ENCODE data around the gene MZB1. TPM values are rescaled to one million over a fixed set of nuclear protein-coding genes. Genes with fewer than 3 reads are reported as not detected.
"Not testable (repeated sequence)": the region's sequence is repeated elsewhere in the genome, so short reads cannot be mapped to it uniquely, and the experiment has no call there.

MZB1 gene
- total RNA-seq, 2 donors from 2014 or later, result 39.9 to 55.2 TPM

DNA sequence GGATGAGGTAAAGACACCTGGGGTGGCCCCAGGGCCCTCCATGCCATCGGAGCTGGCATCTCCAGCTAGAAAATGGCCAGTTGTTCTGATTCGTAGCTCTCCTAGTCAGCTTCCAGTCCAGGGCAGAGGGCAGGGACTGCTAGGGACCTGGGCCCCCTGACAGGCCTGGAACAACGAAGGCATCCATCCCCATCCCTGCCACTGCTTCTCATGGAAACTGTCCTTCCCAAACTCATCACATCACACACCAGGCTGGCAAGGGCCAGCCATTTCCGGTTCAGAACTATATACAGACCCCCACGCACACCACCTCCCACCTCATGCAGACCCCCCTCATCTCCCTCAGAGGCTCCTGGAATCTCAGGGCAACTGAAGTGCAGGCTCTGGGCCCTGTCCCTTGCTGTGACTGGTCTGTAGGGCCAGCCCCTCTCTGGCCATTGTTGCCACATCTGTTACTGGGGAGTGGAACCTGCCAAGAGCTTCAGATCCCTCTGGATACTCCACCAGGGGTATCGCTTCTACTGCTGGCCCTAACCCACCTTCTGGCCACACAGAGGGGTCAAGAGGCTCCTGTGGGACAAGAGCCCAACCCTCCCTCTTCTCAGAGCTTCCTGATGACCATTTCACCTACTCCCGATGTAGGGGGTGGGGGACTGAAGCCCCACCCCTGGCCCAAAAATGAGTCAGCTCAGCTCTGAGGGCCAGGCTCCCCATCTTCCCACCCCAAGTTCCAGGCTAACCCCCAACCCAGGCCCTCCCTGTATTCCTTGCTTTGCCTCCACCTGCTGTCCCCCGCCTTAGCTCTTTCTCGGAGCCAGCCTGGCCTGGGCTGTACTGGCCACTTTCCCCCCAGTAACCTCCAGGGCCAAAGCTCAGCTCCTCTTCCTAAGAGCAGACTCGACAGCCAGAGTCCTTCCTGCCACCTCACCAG, 1.2 kb upstream of the MZB1 start:
- Mint-ChIP-seq H3K27me3 (no peaks in the 10 kb centered on the region), H3K4me1 (peaks cover 21% of the 10 kb centered on the region), H3K27ac (peak overlapping the region; percentile 99), H3K9me3 (no peaks in the 10 kb centered on the region), H3K36me3 (ENCODE audit: low read depth) (peaks cover 54% of the 10 kb centered on the region), H3K4me3 (peak overlapping the region; percentile 97)
- ATAC-seq (replicated peaks), result no peak

DNA sequence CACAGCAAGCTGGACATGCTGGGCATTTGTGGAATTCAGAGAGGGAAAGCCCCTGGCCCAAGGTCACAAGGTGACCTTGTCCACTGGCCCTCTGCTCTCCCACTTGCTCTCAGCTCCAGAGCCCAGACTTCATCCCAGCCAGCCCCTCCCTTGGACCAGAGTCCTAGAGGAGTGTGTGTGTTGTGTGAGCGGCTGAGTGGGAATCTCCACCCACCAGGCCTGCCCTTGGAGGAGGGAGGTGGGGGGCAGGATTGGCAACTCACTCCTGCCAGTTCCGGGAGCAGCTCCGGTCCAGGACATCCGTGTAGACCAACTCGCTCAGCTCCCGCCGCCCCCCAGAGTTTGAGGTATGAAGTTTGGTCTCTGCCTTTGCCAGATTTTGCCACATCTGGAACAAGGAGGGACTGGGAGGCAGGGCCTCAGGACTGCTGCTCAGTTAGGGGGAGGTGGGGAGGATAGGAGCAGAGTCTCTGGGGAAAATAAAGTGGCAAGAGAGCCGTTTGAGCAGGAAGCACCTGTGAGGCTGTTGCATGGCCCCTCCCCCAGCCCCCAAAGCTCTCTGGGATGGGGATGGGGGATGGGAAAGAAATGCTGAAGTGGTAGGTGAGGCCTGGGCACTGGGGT, 1.4 kb downstream of the MZB1 start:
- H3K9me3 Mint-ChIP-seq, result no peaks in the 10 kb centered on the region
- peaks cover 34% of the 10 kb centered on the region for H3K4me1 Mint-ChIP-seq
- H3K4me3 Mint-ChIP-seq, result peak overlapping the region; percentile 43
- H3K27me3 Mint-ChIP-seq, result no peaks in the 10 kb centered on the region
- H3K27ac Mint-ChIP-seq, result peak overlapping the region; percentile 48
- no peak for ATAC-seq (replicated peaks)
- H3K36me3 Mint-ChIP-seq (ENCODE audit: low read depth), result peaks cover 35% of the 10 kb centered on the region

DNA sequence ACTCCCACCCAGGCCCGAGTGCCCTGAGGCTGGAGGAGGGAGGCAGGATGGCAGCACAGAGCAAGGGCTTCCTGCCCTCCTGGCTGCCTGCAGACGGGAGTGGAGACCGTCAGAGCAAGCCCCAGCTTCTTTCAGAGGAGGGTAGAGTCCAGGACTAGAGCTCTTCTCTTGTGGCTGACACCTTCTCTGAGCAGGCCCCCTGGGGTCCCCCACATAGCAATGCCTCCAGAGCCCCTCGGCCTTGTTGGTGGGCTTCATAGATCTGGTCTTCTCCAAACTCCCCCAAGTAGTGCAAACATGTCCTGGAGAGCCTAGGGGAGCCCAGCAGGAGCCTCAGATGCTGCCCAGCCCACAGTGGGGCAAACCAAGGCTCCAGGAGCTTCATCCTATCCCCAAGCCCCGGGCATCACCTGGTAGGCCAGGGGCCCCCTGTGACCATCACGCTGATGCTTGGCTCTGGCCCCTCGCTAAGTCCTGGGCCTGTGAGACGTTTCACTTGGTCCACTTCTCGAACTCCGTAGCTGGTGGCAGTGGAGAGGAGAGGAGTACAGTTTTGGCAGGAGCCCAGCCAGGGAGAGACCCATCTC, 2.0 kb downstream of the MZB1 start:
- Mint-ChIP-seq H3K4me3 (peak overlapping the region; percentile 43), H3K27ac (peak overlapping the region; percentile 48), H3K4me1 (peaks cover 34% of the 10 kb centered on the region), H3K9me3 (no peaks in the 10 kb centered on the region), H3K36me3 (ENCODE audit: low read depth) (peaks cover 29% of the 10 kb centered on the region), H3K27me3 (no peaks in the 10 kb centered on the region)
- no peak for ATAC-seq (replicated peaks)

DNA sequence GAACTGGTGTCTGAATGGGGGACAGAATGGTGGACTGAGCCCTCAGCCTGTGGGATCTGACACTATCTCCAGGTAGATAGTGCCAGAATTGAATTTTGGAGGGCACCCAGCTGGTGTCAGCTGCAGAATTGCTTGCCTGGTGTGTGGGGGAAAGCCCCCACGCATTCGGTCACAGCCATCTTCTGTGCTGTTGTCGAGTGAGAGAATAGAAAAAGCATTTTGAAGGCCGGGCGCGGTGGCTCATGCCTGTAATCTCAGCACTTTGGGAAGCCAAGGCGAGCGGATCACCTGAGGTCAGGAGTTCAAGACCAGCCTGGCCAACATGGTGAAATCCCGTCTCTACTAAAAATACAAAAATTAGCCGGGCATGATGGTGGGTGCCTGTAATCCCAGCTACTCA, 2.8 kb downstream of the MZB1 start:
- peaks cover 25% of the 10 kb centered on the region for H3K36me3 Mint-ChIP-seq (ENCODE audit: low read depth)
- H3K4me1 Mint-ChIP-seq, result peaks cover 34% of the 10 kb centered on the region
- not testable (repeated sequence) for H3K27me3 Mint-ChIP-seq; ATAC-seq (replicated peaks); H3K9me3 Mint-ChIP-seq; H3K27ac Mint-ChIP-seq
- H3K4me3 Mint-ChIP-seq, result peak overlapping the region; percentile 77

DNA sequence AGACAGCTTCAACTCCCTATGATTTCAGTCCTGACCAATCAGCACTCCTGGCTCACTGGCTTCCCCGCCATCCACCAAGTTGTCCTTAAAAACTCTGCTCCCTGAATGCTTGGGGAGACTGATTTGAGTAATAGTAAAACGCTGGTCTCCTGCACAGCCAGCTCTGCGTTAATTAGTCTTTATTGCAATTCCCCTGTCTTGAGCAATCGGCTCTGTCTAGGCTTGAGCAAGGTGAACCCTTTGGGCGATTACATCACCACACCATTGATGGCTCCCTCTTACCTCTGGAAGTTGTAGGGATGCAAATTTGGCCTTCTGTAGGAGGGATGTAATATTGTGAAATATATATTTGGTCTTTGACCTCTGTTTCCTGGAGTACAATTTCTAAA, 3.7 kb downstream of the MZB1 start:
- Mint-ChIP-seq H3K4me1 (peaks cover 26% of the 10 kb centered on the region), H3K27me3 (no peaks in the 10 kb centered on the region), H3K36me3 (ENCODE audit: low read depth) (peaks cover 16% of the 10 kb centered on the region), H3K9me3 (no peaks in the 10 kb centered on the region), H3K4me3 (peak overlapping the region; percentile 77), H3K27ac (no peak overlapping the region)
- no peak for ATAC-seq (replicated peaks)

DNA sequence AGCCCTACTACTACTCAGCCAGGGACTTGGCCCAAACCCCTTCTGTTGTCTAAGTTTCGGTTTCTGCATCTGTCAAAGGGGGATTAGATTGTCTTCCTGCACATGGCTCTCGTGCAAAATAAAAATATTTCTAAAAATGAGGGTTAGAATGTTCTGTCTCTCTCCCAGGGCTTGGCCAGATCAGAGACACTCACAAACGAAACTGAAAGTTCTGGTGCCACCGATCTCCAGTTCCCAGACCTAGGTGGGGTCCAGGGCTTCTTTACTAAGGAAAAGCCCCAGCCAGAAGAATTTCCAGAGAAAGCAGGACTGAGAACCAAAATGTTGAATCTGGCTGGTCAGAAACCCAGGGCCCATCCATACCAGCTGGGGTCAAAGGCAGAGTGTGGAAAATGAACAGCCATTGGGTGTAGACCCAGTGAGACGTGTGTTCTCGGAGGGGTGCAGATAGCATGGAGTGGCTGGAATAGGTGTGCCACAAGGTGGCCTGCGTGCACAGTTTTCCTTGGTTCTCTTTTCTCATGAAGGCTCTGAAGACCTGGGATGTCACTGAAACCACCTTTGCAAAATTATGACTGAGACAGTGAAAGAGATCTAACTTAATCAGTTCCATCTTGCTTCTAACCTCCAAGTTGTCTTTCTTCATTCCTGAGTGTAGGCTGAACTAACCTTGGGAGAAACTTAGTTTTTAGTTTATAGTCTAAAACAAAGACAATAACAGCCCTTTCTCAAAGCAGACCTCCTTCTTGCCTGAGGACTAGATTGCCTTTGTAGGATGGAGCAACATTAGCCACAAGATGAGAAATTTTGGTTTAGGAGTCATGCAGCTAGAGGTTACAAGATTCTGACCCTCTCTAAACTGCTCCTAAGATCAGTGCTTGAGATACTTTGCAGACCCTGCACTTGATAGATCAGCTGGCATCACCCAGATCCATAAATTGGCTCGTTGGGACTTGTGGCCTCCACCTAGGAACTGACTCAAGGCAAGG, 4.4 kb downstream of the MZB1 start:
- no peaks in the 10 kb centered on the region for H3K27me3 Mint-ChIP-seq
- no peak for ATAC-seq (replicated peaks)
- peaks cover 13% of the 10 kb centered on the region for H3K36me3 Mint-ChIP-seq (ENCODE audit: low read depth)
- peaks cover 20% of the 10 kb centered on the region for H3K4me1 Mint-ChIP-seq
- no peaks in the 10 kb centered on the region for H3K9me3 Mint-ChIP-seq
- peak overlapping the region; percentile 77 for H3K4me3 Mint-ChIP-seq
- peak overlapping the region; percentile 90 for H3K27ac Mint-ChIP-seq

DNA sequence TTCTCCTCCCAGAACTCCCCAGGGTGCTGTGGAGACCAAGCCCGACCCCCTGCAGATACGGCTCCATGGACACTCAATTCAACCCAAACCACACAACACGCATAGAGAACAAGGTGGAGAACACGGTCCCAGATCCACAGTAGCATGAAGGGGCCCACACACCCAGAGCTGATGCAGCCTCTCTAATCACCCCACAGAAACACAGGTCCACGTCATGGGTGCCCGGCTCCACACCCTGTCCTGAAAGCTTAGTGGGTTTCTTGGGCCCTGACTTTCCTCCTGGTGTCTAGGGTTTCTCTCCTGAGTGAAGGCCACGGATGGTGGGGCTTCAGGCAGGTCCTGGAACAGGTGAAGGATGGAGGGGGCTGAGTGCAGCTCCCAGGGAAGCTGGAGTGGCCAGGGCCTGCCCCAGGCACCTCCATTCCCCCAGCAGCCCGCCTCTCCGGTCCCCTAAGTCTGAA, 5.1 kb downstream of the MZB1 start:
- Mint-ChIP-seq H3K4me1 (peaks cover 17% of the 10 kb centered on the region), H3K27me3 (no peaks in the 10 kb centered on the region), H3K27ac (peak overlapping the region; percentile 90), H3K4me3 (peak overlapping the region; percentile 77), H3K9me3 (no peaks in the 10 kb centered on the region), H3K36me3 (ENCODE audit: low read depth) (peaks cover 6% of the 10 kb centered on the region)
- no peak for ATAC-seq (replicated peaks)

DNA sequence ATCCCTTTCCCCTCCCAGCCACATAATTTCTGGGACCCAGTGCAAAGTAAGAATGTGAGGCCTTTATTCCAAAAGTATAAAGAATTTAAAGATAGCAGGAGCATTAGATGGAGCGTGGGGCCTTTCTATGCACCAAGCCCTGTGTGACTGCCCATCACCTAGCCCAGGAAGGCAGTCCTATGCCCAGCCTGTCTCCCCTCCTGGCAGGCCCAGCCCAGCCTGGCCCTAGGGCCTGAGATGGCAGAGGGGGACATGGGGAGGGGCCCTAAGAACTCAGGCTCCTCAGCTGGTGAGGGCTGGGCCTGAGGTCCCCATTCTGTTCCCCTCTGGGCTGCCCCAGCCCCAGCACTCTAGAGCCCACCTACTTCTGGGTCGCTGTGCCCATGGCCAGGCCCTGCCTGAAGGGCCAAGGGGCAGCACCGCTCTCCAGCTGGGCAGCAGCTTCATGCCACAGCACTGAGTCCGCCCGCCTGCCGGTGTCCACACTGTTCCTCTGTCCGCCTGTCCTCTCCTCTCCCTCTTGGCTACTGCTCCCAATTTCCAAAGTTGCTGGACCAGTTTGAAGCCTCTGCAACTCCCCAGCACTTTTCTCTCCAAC, 5.6 kb downstream of the MZB1 start:
- ATAC-seq (replicated peaks), result no peak
- H3K36me3 Mint-ChIP-seq (ENCODE audit: low read depth), result peaks cover 1% of the 10 kb centered on the region
- H3K27ac Mint-ChIP-seq, result peak overlapping the region; percentile 90
- peak overlapping the region; percentile 77 for H3K4me3 Mint-ChIP-seq
- peaks cover 13% of the 10 kb centered on the region for H3K4me1 Mint-ChIP-seq
- H3K9me3 Mint-ChIP-seq, result no peaks in the 10 kb centered on the region
- H3K27me3 Mint-ChIP-seq, result no peaks in the 10 kb centered on the region

DNA sequence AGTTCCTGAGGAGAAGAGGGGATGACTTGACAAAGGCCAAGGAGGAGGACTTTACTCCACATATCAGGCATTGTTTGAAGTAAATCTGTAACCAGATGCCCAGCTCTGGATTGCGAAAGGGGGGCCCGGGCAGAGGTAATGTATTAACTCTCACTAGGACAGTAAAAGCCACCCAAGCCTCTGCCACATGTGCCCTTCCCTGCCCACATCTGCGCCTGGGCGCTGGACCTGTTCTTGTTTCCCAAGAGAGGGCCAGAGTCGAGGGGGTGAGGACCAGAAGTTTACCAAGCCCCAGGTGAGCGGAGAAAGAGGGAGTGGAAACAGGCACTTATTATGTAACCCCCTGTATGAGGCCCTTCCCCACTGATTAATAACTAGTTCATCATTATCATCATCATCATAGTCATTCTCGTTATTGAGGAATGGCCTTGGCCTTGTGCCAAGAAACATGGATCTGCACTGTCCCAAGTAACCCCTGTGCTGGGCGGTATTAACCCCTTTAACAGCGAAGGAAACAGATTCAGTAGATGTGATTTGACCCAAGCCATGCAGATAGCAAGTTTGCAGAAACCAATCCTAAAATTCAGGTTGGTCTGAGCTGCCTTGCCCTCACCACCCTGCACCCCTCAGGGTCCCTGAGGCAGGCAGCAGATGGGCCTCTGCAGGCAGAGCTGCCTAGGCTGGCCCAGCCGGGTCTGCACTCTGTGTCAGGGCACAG, 6.3 kb downstream of the MZB1 start, which contains the start of gene SLC23A1:
Gene SLC23A1 (minus strand): TSS at position 23 of the 718 bp plus-strand sequence. CDS start 44 bp downstream, outside the sequence.
- Mint-ChIP-seq H3K4me3 (peak within 1 kb of the TSS; percentile 77), H3K9me3 (no peaks in the 10 kb centered on the region), H3K27me3 (no peaks in the 10 kb centered on the region), H3K36me3 (ENCODE audit: low read depth) (no peaks in the 10 kb centered on the region), H3K4me1 (peaks cover 13% of the 10 kb centered on the region), H3K27ac (no peak within 1 kb of the TSS)
- no peak for ATAC-seq (replicated peaks)

DNA sequence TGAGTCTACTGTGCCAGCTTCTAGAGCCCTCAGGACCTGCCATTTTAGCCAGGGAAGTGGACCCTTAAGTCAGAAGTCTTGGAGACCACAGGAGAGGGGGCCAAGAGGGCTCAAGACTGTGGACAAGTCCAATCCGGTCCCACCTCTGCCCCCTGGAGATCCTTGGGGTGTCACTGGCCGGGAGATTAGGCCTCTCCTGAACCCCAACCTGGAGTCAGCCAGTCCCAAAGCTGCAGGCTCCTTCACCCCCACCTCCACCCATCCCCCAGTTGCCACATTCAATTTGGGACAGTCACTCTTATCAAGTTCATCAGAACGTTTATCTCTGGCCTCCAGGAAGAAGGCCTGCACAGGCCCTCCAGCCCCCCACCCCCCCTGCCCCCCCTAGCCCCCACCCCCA, 6.9 kb downstream of the MZB1 start:
- Mint-ChIP-seq H3K4me3 (no peak overlapping the region), H3K36me3 (ENCODE audit: low read depth) (no peaks in the 10 kb centered on the region), H3K27me3 (no peaks in the 10 kb centered on the region), H3K9me3 (no peaks in the 10 kb centered on the region), H3K4me1 (peaks cover 13% of the 10 kb centered on the region), H3K27ac (no peak overlapping the region)
- ATAC-seq (replicated peaks), result no peak

DNA sequence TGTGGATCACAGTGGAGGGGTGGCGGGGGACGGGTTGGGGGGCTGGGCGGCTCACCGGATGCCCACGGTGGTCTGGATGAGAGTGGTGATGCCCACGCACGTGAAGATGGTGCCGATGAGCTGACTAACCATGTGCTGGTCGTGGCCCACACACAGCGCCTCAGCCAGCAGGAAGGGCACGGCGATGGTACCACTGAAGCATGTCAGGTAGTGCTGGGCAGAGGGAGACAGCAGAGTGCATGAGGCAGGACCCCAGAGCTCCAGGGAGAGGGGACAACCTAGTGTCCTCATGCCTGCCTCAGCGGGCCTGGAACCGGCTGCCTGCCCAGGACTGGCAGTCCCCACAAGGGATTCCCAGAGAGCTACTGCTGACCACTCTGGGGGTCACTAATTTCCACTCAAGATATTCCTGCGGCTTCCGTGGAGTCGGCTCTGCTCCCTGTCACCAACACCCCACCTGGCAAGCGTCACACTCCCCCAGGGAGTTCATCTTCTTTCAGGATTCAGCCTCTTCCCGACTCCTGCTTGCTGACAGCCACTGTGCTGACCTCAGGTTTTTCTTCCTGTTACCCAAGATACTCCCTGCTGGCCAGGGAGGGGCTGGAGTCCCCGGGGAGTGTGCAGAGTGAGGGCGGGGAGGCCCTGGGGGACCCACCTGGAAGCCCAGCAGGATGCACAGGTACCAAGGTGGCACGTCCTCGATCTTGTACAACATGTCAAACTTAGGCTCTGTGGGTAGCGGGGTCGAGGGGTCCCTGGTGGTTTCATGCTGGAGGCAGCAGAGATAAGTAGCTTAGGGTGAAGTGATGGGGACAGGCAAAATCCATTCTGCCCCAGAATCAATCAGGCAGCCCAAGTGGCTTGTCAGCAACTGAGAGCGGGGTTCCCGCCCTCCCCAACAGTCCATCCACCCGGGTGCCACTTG, 7.6 kb downstream of the MZB1 start:
- ATAC-seq (replicated peaks), result no peak
- H3K4me1 Mint-ChIP-seq, result peaks cover 13% of the 10 kb centered on the region
- no peak overlapping the region for H3K4me3 Mint-ChIP-seq
- no peak overlapping the region for H3K27ac Mint-ChIP-seq
- no peaks in the 10 kb centered on the region for H3K36me3 Mint-ChIP-seq (ENCODE audit: low read depth)
- no peaks in the 10 kb centered on the region for H3K9me3 Mint-ChIP-seq
- no peaks in the 10 kb centered on the region for H3K27me3 Mint-ChIP-seq
